ENCODE data around the gene FAM171A2.
"Not testable (repeated sequence)": the region's sequence is repeated elsewhere in the genome, so short reads cannot be mapped to it uniquely, and the experiment has no call there.

FAM171A2 gene

GRCh38 chr17:44360144-44360533 lies 3.5 kb downstream of the FAM171A2 start:
- DNase-seq = no peak

- no peak for DNase-seq
These were observed 4.1 kb downstream of the FAM171A2 start for GRCh38 chr17:44359458-44360143.

GRCh38 chr17:44359006-44359405 lies 4.6 kb downstream of the FAM171A2 start:
- no peak for DNase-seq

GRCh38 chr17:44358066-44358465 lies 5.6 kb downstream of the FAM171A2 start:
- no peak for DNase-seq

GRCh38 chr17:44356241-44356640 lies 7.4 kb downstream of the FAM171A2 start:
- no peak for DNase-seq

- no peak for DNase-seq
These were observed 8.0 kb downstream of the FAM171A2 start for GRCh38 chr17:44355642-44356099.

- no peak for DNase-seq
These were observed 8.8 kb downstream of the FAM171A2 start for GRCh38 chr17:44354582-44355561.

- DNase-seq = no peak
These were observed 9.9 kb downstream of the FAM171A2 start for GRCh38 chr17:44353672-44354331.

GRCh38 chr17:44352828-44353671 lies 10.6 kb downstream of the FAM171A2 start:
- no peak for DNase-seq

GRCh38 chr17:44351961-44352827 lies 11.5 kb downstream of the FAM171A2 start:
- DNase-seq = no peak

- no peak for DNase-seq
These were observed 12.2 kb downstream of the FAM171A2 start for GRCh38 chr17:44351464-44351863.

GRCh38 chr17:44350733-44351226 lies 12.9 kb downstream of the FAM171A2 start:
- peak; percentile 28 for DNase-seq

GRCh38 chr17:44349553-44350070 lies 14.0 kb downstream of the FAM171A2 start:
- DNase-seq = no peak

GRCh38 chr17:44348988-44349364 lies 14.7 kb downstream of the FAM171A2 start:
- no peak for DNase-seq

- DNase-seq = no peak
These were observed 15.2 kb downstream of the FAM171A2 start for GRCh38 chr17:44348234-44348987.

GRCh38 chr17:44347206-44348055 lies 16.2 kb downstream of the FAM171A2 start:
- DNase-seq = not testable (repeated sequence)

- DNase-seq = no peak
These were observed 17.4 kb downstream of the FAM171A2 start for GRCh38 chr17:44346064-44346844.

GRCh38 chr17:44345454-44346026 lies 18.1 kb downstream of the FAM171A2 start:
- DNase-seq = no peak
